RCC 7860 (cell line): ENCODE data around the gene PLA2G4E.

Source experiments
- DNase-seq: peaks from one replicate; pipeline ENCODE4 v3.0.0-alpha.2; 2015; ENCODE audit warnings: low spot score
- FAIRE-seq: peaks from 2 replicates; lab custom pipeline; 2012; peaks lifted over from hg19 to GRCh38; lab: Jason Lieb, UNC

The PLA2G4E gene

DNA sequence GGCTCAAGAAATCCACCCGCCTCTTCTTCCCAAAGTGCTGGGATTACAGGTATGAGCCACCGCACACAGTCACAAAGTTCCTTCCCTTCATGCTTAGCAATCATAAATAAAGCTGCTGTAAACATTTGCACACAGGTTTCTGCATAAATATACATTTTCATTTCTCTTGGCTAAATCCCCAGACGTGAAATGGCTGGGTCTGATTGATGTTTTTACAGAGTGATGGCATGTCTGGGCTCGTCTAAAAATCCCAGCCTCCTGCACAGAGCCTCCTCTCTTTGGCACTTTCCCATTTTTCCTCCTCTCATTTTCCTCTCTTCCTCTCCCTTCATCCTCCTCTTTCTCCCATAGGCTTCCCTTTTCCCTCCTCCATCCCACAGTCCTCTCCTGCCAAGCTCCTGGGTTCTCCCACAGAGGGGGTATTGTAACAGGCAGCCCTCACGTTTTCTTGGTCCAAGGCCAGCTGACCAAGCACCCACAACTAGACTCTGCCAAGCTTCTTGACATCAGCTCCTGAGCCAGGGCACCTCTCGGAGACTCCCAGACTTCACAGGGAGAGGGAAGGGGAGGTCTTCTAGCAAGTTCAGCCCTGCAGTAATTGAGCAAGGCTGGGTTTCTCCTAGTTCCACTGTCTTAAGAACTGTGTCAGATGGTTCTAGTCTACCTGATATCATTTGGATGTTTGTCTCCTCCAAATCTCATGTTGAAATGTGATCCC is 10.5 kb upstream of the PLA2G4E start:
- no peak for FAIRE-seq

DNA sequence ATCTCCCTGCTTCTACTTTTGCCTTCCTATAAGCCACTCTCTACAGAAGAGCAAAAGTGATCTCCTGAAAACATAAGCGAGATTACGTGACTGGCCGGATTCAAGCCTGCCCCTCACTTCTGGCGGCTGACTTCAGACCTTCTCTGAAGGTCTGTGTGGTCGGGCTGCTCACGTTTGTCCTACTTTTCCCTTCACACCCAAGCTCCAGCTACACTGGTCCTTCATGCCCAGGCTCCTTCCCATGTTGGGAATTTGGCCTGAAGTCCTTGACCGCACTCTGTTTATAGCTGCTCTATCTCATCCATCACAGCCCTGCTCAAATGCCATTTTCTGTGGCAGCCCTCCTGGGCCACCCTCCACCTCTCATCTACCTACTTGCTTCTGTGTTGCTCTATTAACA is 6.7 kb upstream of the PLA2G4E start:
- FAIRE-seq (no peak), DNase-seq (no peak)

More for the DNA sequence above, 10.5 kb upstream of the PLA2G4E start:
- no peak for DNase-seq

DNA sequence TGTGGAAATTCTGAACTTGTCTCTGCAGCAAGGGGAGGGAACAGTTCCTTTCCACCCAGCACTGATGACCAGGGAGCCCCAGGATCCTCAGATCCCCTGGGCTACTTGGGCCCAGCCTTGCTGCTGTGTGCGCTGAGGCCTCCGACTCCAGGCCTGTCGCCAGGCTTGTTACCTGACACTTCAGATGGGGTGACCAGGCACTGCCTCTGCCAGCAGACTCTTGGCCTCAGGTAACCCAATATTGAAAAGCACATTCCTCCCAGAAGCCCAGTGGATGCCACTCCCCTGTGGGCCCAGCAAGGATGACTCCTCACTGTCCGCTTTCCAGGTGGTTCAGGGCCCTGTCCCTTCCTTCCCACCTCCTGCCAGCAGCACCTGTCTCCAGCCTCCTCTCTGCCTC is 3.5 kb upstream of the PLA2G4E start:
- DNase-seq (no peak), FAIRE-seq (no peak)

DNA sequence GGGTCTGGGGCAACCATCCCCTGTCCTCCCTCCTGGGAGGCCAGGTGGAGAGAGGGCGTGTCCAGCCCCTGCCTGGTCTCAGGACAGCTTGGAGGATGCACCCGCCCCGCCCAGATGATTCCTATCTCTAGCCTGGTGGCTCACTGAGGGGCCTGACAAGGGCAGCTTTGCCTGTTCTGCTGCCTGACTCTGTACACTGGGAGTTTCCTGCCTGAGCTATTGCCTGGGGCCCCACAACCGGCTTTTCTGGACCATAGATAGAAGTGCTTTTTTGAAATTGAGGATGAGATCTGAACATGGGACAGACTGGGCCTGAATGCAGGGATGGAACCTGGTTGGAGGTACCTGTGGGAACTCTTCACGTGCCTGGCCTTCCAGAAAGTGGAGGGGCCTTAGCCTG is 751 bp upstream of the PLA2G4E start:
- DNase-seq = no peak
- no peak for FAIRE-seq

DNA sequence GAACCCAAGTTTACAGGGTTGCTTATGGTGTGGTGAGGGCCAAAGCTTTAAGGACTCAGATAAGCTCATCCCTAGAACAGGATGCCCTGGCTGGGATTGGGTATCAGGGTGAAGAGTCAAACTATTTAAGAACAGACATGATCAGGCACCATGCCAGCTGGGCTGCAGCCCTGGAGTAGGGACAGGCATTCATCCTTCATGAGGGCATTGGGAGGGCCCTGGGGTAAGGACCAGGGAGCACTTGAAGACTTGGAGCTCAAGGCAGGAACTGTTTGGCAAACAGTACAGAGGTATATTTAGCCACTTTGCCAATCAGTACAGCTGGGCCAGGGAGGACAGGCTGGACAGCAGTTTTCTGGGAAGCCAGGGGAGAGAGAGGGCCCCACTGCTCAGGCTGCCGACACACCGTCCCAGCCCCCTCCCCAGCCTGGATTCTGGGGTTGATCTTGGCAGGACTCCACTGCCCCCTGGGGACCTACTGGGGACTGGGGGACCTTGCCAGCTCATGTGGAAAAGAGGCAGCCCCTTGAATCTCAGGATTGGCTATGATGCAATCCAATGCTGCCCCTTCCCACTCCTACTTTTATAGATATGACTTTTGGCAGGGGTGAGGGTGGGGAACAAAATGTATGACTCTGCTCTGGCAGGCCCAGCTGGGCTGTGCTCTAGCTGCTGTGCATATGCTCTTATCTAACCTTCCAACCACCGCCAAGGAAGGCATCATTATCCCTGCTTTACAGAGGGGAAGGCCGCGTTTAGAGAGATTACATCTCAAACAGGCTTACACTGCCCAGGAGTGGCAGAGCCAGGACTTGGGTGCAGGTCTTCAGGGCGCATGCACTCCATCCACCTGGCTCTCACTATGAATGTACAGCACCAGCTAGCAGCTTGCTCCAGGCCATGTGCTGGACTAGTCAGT is 2.3 kb downstream of the PLA2G4E start:
- no peak for DNase-seq
- no peak for FAIRE-seq

DNA sequence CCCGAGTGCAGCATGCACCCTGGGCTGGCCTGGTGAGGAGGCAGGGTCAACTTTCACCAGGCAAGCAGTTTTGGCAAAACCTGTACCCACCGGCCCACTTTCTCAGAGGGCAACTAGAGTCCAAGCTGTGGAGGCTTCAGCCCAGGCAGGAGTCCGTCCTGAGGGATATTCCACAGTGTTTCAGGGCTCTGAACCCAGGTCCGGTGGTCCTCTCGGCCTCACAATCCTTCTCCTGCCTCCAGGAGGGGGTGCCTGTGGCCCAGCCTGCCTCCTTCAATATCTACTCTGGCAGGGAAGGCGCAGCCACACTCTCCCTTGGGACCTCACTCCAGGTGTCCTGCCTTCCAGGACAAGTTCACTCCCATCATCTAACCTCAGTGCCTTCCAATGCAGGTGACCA is 3.9 kb downstream of the PLA2G4E start:
- no peak for FAIRE-seq
- no peak for DNase-seq

DNA sequence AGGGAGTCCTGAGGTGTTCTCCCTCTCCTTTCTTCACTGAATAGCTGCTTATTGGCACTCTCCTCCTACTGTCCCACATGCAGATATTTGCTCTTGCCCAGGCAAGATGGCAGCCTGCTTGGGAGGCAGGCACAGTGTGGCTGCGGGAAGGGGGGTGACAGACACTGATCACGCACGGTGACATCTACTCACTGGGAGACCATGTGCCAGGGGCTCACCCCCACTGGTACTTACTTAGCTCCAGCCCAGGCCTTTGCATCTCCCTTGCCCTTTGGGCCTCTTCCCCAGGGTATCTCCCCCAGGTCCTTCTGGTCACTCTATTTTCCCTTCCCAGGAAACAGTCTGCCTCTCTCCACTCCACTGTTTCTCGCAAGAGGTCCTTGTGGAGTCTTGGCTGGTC is 6.4 kb downstream of the PLA2G4E start:
- no peak for DNase-seq
- no peak for FAIRE-seq

DNA sequence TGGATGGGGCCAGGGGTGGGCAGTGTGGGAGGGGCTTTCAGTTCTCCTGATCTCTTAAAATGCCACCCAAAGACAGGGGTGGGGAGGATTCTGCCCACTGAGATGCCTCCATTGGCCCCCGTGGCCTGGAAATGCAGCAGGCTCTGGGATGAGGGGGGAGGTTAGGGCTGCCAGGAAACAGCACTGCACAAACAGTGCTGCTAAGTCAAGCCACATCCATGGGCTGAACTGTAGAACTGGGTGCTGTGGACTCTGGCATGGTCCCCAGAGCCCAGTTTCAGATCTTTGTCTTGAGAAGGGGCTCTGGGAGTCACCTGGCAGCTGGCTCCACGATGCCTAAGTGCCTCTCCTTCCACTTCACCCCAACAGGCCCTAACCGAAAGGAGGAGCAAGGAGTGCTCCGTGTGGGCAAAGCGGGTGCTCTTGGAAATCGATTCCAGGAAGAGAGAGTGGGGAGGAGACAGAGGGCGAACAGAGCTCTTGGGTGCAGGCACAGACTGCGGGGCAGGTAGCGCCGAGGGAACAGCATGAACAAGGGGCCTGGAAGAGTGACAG is 7.8 kb downstream of the PLA2G4E start:
- FAIRE-seq = no peak

DNA sequence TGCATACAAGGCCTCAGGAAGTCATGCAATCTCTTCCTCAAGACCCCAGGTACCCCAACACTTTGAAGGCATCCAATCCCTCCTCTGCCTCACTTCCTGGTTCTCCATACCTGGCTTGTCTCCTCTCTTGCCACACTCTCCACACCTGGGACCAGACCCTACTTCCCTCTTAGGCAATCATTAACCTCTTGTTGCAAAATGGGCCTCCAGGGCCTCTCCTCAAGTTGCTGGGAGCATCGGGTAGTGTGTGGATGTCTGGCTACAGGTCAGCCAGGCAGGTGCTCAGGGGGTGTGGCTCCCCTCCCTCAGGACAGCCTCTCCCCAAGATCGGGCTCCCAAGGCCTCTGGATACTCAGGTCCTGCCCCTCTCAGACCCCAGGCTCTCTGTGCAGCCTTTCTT is 8.6 kb downstream of the PLA2G4E start:
- no peak for DNase-seq
- no peak for FAIRE-seq

More for the DNA sequence above, 7.8 kb downstream of the PLA2G4E start:
- no peak for DNase-seq

DNA sequence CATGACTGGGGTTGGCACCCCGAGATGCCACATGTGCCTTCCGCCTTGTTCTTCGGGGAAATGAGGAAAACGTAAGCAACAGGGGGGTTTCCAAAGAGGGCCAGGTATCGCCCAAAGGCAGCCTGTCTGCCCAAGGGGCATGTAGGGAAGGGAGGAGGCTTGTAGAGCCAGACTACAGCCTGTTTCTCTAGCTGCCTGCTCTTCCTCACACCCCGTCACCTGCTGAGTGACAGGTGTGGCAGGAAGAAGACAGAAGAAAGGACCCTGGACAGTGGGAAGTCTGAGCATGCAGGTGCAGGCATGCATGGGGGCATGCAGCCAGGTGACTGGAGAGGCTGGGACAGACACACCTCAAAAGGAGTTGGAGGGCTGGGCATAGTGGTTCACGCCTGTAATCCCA is 9.8 kb downstream of the PLA2G4E start:
- no peak for FAIRE-seq
- no peak for DNase-seq

DNA sequence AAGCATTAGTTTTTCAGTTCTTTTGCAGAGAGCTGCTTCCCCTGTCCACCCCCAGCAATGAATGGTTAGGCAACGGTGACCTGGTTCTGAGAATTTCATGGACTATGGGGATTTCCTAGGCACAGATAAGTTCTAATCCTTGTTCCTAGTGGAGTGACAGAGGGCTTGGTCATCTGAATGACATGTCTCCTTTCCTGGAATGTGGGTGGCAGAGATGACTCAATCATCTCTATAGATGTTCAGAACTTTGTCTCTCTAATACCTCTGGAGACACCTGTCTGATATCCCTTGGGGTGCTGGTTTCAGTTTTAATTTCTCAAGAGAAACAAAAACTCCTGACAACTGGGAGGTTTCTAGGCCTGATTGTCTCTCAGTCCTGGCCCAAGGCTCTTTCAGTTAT is 10.4 kb downstream of the PLA2G4E start:
- peak; percentile 78 for DNase-seq
- FAIRE-seq = no peak

DNA sequence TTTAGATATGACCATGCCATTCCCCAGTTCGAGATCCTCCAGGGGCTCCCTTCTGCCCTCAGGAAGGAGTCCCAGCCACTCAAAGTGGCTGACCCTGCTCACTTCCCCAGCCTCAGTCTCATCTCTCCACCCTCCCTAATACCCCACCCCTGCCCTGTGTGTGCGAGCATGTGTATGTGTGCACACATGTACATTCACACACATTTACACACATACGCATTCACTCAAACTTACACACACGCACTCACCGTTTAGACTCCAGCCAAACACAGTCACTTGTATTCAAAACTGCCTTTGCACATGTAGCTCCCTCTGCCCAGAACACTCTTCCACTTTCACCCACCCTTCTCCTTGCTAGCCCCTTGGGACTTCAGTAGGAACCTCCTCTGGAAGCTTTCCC is 11.4 kb downstream of the PLA2G4E start:
- DNase-seq (no peak), FAIRE-seq (no peak)

DNA sequence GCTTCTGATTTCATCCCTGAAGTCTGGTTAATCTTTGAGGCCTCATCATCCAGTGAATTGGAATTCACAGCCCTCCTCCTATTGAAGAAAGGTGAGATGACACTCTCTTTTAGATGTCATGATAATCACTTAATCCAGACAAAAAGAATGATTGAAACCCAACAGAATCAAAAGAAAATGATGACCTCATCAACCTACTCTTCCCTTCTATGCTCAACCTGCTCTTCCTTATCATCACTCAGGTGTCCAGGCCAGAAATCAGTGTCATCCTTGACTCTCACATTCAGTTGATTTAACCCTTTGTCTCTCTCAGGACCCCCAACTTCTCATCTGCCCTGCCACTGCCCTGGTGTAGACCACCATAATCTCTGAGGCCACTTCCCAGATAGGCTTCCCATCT is 11.8 kb downstream of the PLA2G4E start:
- FAIRE-seq = no peak

DNA sequence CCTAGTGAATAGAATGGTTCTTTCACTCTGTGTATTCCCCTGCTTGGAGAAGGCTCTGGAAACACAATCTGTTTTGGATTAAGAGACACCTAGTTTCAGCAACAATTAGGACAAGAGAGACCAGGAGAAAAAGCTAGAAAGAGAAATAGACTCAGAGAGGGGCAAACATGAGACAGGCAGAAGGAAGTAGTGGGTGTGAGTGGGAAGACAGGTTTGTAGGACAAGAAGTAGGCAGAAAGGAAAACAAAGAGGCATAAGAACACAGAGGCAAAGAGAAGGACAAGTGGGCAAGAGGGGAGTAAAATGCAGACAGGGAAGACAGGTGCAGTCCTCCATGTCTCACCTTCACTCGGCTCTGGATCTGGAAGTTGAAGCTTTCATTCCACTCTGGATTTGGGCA is 13.5 kb downstream of the PLA2G4E start:
- no peak for FAIRE-seq
- no peak for DNase-seq

More for the DNA sequence above, 11.8 kb downstream of the PLA2G4E start:
- DNase-seq = no peak

DNA sequence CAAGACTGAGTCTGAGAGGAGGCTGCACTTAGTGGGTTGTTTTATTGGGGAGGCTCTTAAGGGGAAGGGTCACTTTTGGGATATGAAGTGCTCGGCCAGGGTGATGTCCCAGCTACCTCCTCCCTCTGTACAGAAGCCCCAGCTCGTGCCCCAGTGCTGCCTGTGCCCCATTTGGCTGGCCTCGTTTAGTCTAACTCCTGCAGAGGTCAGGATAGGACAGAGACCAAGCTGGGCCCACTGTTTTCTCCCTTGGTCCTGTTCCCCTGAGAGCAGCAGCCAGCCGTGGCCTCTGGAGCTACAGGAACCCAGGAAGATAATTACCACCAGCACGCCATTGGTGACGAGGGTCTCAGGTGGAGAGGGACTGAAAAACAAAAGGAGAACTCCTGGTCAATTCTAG is 18.5 kb downstream of the PLA2G4E start:
- DNase-seq (no peak), FAIRE-seq (no peak)

DNA sequence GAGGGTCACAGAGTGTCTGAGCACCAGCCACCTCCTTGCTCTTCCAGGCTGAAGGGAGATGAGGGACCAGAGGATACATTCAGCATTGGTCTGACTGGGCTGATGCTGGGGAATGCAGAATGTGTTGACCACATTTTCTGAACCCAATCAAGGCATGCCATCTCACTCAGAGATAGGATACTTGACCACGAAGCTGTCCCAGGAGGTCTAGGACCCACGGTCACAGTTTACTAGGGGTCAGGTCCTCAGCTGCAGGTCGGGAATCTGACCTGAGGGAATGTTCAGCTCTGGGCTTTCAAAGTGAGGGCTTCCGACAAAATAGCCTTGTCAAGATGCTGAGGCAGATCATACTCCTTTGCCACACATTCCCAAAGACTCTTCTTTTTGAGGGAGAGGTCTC is 19.6 kb downstream of the PLA2G4E start:
- no peak for FAIRE-seq
- DNase-seq = no peak

DNA sequence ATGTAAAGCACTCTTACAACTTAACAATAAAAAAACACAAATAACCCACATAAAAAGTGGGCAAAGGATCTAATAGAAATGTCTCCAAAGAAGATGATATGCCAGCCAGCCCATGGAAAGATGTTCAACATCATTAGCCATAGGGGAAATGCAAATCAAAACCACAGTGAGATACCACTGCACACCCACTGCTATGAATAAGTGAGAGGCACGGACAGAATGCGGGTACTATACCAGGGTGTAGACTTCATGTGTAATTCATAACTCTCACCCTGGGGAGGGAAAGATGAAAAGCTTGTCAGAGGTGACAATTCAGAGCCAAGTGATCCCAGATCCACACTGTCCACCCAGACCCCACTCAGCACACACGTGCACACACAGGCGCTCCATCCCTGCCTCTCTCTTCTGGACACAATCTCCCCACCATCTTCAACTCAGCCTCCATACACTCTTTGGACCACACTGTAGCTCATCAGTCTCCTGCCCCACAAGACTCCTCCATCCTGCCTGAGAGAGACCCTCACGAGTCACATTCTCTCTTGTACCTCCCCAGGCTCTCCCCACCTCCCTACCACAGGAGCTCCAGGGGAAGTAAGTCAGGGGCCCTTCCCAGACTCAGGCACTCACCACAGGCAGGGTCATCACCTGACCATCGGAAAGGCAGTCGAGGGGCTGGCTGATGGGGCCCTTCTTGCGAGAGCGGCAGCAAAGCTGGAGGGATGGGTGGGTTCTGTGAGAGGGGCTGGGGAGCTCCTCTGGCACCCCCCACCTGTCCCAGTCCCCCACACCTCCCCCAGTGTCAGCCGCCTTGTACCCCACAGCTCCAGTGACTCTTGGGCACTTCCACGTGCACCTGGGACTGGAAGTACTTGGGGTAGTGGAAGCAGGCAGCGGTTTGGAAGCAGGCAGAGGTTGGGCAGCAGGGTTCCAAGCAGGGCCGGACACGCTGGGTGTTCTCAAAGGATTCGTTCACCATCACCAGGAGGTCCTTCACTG is 21.3 kb downstream of the PLA2G4E start:
- no peak for FAIRE-seq
- no peak for DNase-seq

DNA sequence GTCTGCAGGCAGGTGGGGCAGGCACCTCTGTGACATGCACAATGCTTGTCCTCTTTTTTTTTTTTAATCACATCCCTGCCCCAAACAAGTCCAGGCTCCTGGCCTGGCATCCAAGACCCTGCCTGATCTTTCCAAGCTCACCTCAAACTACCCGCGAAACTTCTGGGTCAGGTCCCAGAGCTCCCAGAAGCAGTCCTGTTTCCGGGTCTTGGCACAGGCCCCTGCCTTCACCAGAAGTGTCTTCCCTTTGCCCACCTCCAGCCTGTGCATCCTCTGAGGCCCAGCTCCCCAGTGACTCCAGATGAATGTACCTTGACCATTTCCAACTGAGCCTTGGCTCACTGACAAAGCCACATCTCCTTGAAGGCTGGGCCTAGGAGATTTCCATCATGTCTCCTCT is 23.0 kb downstream of the PLA2G4E start:
- FAIRE-seq (no peak), DNase-seq (no peak)

DNA sequence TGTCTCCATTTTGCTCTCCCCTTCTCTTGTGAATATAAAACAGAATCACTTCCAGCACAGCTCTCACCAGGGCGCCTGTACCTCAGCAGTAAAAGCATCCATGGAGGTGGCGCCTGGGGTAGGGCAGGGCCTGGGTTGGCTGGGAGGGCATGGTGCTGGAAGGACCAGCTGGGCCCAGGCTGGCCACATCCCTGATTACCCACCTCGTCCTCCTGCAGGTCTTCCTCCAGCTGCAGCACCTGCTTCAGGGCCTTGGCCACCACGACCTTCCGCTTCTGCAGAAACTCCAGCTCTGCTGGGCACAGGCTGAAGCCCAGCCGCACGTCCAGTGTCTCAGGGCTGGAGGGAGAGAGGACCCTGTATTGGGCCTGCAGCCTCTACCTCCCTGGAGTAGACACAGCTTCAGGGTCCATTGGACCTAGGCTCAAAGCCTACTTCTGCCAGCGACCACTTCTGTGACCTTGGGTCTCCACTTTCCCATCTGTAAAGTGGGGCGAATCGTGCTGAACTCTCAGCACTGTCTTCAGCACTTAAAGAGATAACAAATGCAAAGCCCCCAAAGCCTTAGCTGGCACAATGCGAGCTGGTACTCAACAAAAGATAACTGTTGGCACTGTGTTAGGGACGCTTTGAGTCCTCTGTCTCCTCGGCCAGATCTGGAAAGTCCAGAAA is 23.8 kb downstream of the PLA2G4E start:
- FAIRE-seq (no peak), DNase-seq (no peak)

DNA sequence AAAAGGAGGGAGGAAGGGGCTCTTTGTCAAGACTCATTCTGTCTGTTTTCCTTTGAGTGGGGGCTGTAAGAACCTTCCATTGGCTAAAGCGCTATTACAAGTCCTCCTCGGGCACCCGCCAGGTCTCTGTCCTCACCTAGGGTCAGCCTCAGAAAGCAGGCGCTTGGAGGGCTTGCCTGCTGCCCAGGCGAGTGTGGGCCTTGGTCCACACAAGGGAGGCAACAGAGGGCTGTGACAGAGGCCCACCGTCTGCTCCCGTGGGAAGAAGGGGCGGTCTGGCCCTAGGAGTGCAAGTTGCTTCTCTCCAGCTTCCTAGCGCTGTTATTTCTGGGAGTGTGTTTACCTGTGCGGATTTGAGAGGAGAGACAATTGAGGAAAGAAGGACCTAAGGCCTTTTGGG is 24.5 kb downstream of the PLA2G4E start:
- no peak for DNase-seq
- no peak for FAIRE-seq
